Measurements from ENCODE around the gene REEP5.

- TF ChIP-seq CTCF (IDR thresholded peaks at IDR 0.05), result no peak
- TF ChIP-seq POLR2AphosphoS5 (IDR thresholded peaks at IDR 0.05; ENCODE audit: low read depth, low read length), result no peak
Measured at GRCh38 chr5:112915831-112916230, 6.2 kb downstream of the REEP5 start.
